ENCODE results near the gene DYNLT4.

DNA sequence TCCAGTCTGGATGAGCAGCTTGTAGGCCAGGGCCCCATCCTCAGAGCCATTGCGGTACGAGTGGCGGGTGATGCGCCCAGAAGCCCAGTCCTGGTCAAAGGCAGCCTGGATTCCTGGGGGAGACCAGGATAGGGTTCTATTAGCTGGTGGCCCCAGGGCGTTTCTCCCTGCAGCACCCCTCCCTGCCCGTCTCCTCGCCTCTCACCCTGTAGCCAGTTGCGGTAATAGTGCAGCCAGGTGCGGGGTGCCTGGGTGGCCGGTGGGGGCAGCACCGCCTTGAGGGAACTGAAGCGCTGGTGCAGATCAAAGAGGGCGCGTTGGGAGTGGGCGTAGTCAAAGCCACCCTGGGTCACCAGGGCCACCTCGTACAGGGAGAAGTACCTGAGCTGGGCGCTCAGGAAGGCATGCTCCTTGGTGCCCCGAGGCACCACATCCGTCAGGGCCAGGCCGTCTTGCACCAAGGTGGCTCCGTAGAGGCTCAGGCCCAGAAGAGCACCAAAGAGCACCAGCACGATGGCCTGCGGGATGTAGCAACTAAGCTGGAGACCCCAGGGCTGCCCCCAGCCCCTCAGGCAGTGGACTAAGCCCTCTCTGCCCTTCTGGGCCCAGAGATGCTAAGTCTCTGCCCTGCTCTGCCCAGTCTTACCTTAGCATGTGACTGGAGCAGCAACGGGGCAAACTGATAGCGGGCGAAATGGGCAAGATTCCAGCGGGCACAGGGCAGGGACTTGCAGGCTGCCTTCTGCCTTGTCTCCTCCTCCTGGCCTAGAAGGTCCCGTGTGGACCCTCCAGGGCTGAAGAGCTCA lies 20.2 kb upstream of the DYNLT4 start:
- TF ChIP-seq, protein P1, sequence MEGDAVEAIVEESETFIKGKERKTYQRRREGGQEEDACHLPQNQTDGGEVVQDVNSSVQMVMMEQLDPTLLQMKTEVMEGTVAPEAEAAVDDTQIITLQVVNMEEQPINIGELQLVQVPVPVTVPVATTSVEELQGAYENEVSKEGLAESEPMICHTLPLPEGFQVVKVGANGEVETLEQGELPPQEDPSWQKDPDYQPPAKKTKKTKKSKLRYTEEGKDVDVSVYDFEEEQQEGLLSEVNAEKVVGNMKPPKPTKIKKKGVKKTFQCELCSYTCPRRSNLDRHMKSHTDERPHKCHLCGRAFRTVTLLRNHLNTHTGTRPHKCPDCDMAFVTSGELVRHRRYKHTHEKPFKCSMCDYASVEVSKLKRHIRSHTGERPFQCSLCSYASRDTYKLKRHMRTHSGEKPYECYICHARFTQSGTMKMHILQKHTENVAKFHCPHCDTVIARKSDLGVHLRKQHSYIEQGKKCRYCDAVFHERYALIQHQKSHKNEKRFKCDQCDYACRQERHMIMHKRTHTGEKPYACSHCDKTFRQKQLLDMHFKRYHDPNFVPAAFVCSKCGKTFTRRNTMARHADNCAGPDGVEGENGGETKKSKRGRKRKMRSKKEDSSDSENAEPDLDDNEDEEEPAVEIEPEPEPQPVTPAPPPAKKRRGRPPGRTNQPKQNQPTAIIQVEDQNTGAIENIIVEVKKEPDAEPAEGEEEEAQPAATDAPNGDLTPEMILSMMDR (IDR thresholded peaks at IDR 0.05): no peak
- no peak for TF ChIP-seq POLR2A (IDR thresholded peaks at IDR 0.05)

Data from thyroid gland (tissue), 4 donors.